Left lung (tissue), 10 donors: ENCODE results near the gene PKIG. TPM values are rescaled to one million over a fixed set of nuclear protein-coding genes. Genes with fewer than 3 reads are reported as not detected.

Experiments used
- ATAC-seq: fragments of 200-7000 bp; cut with Tn5 transposase; one replicate; pipeline ENCODE4 v1.9.1; 2020; ENCODE audit warnings: moderate library complexity
- DNase-seq, 4 donors: peaks; one replicate each; pipeline ENCODE4 v3.0.0-alpha.2; 2013 to 2020
- H3K27ac ChIP-seq, 2 donors: fragments of 200-600 bp; sonication (generic) in 1 of 2; one replicate each; pipeline versions ENCODE4 v1.5.0 to v1.8.0; 2020 to 2021
- H3K27me3 ChIP-seq, 2 donors: fragments of 200-600 bp; sonication (generic) in 1 of 2; one replicate each; pipeline versions ENCODE4 v1.5.0 to v1.8.0; 2020 to 2021
- H3K36me3 ChIP-seq, 2 donors: fragments of 200-600 bp; sonication (generic) in 1 of 2; one replicate each; pipeline versions ENCODE4 v1.5.0 to v1.8.0; 2020 to 2021
- H3K4me1 ChIP-seq, 2 donors: fragments of 200-600 bp; one replicate each; pipeline ENCODE4 v1.8.0; 2021
- H3K4me3 ChIP-seq, 2 donors: fragments of 200-600 bp; sonication (generic) in 1 of 2; one replicate each; pipeline versions ENCODE4 v1.5.0 to v1.8.0; 2020 to 2021; ENCODE audit warnings: mild to moderate bottlenecking in 1 of 2
- H3K9me3 ChIP-seq, 2 donors: fragments of 200-600 bp; sonication (generic) in 1 of 2; one replicate each; pipeline versions ENCODE4 v1.5.0 to v1.8.0; 2020 to 2021
- CTCF ChIP-seq, 2 donors: fragments of 200-600 bp; sonication (generic) in 1 of 2; IDR thresholded peaks; one replicate each; pipeline versions ENCODE4 v1.5.0 to v1.8.0; 2021; ENCODE audit warnings: antibody characterized with exemption in 2 of 2
- intact Hi-C, 2 donors: fragments of 100-400 bp; cut with DNase I; formaldehyde crosslinking; loops; one replicate each; pipeline versions ENCODE4 v1.11.2 to v1.14.2; 2022
- polyA plus RNA-seq, 6 donors: library from polyadenylated mRNA; unstranded; fragments of 120-200 nt; gene quantifications; one replicate each; pipeline ENCODE4 v1.2.1, GENCODE V29; 2013; ENCODE audit not compliant: insufficient read length in 6 of 6
- total RNA-seq, 2 donors: library from RNA; stranded (reverse); fragmentation: NEBNext Ultra II Directional; extraction: Animal tissue kit (Norgen Biotek cat#: 25700); gene quantifications; one replicate each; pipeline ENCODE4 v1.2.1, GENCODE V29; 2021
- donor health status: DM: no; HTN: yes; CAD: no.
- donor health status: DM: no; HTN: no; CAD: no.

Gene PKIG
- total and polyA plus RNA-seq, 8 donors, result 40.1 to 67.7 (median 55.2) TPM

GRCh38 chr20:44609006-44609515 is 26.7 kb downstream of the PKIG start:
- intact Hi-C loops, result no loop called here
- peaks cover 7 to 35% of the 10 kb centered on the region in 2 donors for H3K4me1 ChIP-seq
- no peak for TF ChIP-seq CTCF (IDR thresholded peaks at IDR 0.05)
- H3K9me3 ChIP-seq, result no peaks in the 10 kb centered on the region
- DNase-seq, result no peak
- H3K36me3 ChIP-seq, result peaks cover 0 to 7% of the 10 kb centered on the region in 2 donors
- no peak for ATAC-seq
- peak overlapping the region; percentile 28 to 72 for H3K27ac ChIP-seq
- no peak overlapping the region for H3K4me3 ChIP-seq
- no peaks in the 10 kb centered on the region for H3K27me3 ChIP-seq

- peak; percentile 91 to 97 for TF ChIP-seq CTCF (IDR thresholded peaks at IDR 0.05)
- no peaks in the 10 kb centered on the region for H3K9me3 ChIP-seq
- H3K27me3 ChIP-seq, result no peaks in the 10 kb centered on the region
- H3K4me1 ChIP-seq, result peaks cover 7 to 30% of the 10 kb centered on the region in 2 donors
- peak overlapping the region in 1 of 2 donors; percentile 13 for H3K4me3 ChIP-seq
- ATAC-seq, result peak; percentile 100
- intact Hi-C loops, result loop anchor here in 1 of 2 donors (10.0 kb wide), 1 partner anchor 225 kb away; no protein-coding TSS in a partner anchor
- peaks cover 0 to 14% of the 10 kb centered on the region in 2 donors for H3K36me3 ChIP-seq
- DNase-seq, result peak; percentile 75 to 93 (median 89)
- H3K27ac ChIP-seq, result peak overlapping the region; percentile 28 to 72
These were observed 27.3 kb downstream of the PKIG start for GRCh38 chr20:44609516-44610312.

GRCh38 chr20:44610313-44610962 is 28.1 kb downstream of the PKIG start:
- no peak for DNase-seq
- H3K27me3 ChIP-seq, result no peaks in the 10 kb centered on the region
- peaks cover 7 to 32% of the 10 kb centered on the region in 2 donors for H3K4me1 ChIP-seq
- intact Hi-C loops, result loop anchor here in 1 of 2 donors (10.0 kb wide), 1 partner anchor 226 kb away; no protein-coding TSS in a partner anchor
- peak overlapping the region; percentile 18 to 28 for H3K27ac ChIP-seq
- H3K9me3 ChIP-seq, result no peaks in the 10 kb centered on the region
- no peak overlapping the region for H3K4me3 ChIP-seq
- ATAC-seq, result peak; percentile 15
- peaks cover 0 to 18% of the 10 kb centered on the region in 2 donors for H3K36me3 ChIP-seq
- TF ChIP-seq CTCF (IDR thresholded peaks at IDR 0.05), result no peak

- intact Hi-C loops, result loop anchor here in 1 of 2 donors (10.0 kb wide), 1 partner anchor 229 kb away; no protein-coding TSS in a partner anchor
- peaks cover 0 to 43% of the 10 kb centered on the region in 2 donors for H3K36me3 ChIP-seq
- no peak for TF ChIP-seq CTCF (IDR thresholded peaks at IDR 0.05)
These were observed 31.2 kb downstream of the PKIG start for GRCh38 chr20:44613575-44613974.

More at GRCh38 chr20:44613575-44613974, 31.2 kb downstream of the PKIG start:
- no peak for DNase-seq
- no peak for ATAC-seq
- no peak overlapping the region for H3K27ac ChIP-seq
- H3K4me3 ChIP-seq, result no peak overlapping the region
- no peaks in the 10 kb centered on the region for H3K9me3 ChIP-seq
- H3K27me3 ChIP-seq, result no peaks in the 10 kb centered on the region
- peaks cover 7 to 49% of the 10 kb centered on the region in 2 donors for H3K4me1 ChIP-seq
